GM21825 (cell line): ENCODE data around the gene NR2F1-AS1.
"Not testable (repeated sequence)": the region's sequence is repeated elsewhere in the genome, so short reads cannot be mapped to it uniquely, and the experiment has no call there.

ENCODE experiments used
- ATAC-seq: cut with Tn5 transposase; IDR thresholded peaks from one replicate; pipeline ENCODE4 v1.9.1; 2021; ENCODE audit warnings: mild to moderate bottlenecking, moderate library complexity; ENCODE audit not compliant: unreplicated experiment

Gene NR2F1-AS1

DNA sequence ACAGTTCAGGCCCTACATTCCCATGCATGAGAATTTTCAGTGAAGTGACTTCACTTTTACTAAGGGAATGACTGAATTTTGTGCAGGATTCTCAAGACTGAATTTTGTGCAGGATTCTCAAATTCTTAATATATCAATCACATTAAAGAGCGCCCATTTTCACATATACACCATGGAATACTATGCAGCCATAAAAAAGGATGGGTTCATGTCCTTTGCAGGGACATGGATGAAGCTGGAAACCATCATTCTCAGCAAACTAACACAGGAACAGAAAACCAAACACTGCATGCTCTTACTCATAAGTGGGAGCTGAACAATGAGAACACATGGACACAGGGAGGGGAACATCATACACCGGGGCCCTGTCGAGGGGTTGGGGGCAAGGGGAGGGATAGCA, 31.4 kb downstream of the NR2F1-AS1 start:
- not testable (repeated sequence) for ATAC-seq

DNA sequence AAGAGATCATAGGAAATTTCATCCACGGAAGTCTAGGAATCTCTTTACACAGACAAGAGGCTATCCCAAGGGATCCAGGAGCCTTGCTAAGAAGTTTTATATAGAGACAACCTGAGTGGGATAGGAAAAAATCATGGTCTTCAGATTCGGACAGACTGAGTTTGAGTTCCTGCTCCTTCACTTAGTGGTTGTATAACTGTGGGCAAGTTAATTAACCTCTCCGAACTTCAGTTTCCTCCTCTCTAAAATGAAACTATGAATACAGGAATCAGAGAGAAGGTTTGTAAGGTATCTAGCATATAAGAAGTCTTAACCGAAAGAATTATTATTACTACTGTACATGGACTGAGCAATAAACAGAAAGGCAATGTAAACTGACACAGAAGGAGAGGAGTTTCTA, 35.1 kb downstream of the NR2F1-AS1 start:
- ATAC-seq, result no peak

DNA sequence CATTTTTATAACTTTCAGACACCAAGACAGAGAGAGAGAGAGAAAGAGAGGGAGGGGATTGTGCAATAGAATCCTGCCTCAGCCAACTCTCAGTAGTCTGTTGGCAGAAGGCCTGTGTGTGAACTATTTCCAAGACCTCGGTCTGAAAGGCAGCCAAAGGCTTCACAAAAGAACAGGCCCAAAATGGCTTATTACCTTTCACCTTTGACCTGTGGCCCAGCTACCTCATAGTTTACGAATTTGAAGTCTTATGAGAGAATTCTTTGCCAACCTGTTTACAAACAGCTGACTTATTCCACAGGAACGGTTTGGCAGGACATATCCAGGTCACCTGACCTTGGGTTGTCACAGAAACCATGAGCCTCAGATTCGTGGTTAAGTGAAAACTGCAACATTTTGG, 48.6 kb downstream of the NR2F1-AS1 start:
- ATAC-seq, result no peak

DNA sequence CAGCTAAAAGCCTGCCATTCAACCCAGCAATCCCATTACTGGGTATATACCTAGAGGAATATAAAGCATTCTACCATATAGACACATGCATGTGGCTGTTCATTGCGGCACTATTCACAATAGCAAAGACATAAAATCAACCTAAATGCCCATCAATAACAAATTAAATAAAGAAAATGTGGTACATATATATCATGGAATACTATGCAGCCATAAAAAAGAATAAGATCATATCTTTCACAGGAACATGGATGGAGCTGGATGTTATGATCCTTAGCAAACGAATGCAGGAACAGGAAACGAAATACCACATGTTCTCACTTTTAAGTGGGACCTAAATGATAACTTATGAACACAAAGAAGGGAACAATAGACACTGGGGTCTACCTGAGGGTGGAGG, 59.2 kb downstream of the NR2F1-AS1 start:
- not testable (repeated sequence) for ATAC-seq

DNA sequence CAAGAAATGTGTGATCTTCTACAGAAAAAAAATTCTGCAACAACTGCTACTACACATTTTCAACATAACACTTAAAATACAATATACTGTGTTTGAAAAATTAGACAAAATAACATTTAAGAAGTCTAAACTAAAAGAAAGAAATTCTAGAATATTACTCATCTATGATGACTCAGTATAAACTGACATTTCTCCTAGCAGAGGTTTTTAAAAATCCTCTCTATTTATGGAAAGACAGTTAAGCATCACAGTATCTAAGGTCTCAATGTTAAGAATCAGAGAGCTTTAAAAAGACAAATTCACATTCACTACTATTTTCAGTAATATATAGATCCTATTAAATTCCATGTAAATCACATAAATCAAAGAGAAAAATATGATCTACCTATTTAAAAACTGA, 61.3 kb downstream of the NR2F1-AS1 start:
- ATAC-seq, result no peak

DNA sequence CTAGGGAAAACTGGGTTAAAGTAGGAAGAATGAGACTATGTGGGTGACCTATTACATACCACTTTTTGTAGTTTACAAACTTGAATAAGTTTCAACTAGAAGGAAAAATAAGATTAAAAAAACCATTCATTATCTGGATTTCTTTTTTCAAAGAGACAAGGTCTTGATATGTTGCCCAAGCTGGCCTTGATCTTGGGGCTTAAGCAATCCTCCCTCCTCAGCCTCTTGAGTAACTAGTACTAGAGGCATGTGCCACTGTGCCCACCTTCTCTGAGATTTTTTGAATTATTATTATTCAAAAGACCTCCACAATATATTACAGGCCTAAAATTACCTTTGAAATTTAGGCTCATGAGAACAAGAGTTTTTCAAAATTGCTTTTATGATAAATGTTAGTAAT, 63.2 kb downstream of the NR2F1-AS1 start:
- ATAC-seq, result no peak

DNA sequence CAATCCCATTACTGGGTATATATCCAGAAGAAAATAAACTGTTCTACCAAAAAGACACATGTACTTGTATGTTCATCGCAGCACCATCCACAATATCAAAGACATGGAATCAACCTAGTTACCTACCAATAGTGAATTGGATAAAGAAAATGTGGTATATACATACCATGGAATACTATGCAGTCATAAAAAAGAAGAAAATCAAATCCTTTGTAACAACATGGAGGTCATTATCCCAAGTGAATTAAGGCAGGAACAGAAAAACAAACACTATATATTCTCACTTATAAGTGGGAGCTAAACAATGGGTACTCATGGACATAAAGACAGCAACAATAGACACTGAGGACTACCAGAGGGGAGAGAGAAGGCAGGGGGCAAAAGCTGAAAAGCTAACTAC, 67.7 kb downstream of the NR2F1-AS1 start:
- ATAC-seq, result no peak

DNA sequence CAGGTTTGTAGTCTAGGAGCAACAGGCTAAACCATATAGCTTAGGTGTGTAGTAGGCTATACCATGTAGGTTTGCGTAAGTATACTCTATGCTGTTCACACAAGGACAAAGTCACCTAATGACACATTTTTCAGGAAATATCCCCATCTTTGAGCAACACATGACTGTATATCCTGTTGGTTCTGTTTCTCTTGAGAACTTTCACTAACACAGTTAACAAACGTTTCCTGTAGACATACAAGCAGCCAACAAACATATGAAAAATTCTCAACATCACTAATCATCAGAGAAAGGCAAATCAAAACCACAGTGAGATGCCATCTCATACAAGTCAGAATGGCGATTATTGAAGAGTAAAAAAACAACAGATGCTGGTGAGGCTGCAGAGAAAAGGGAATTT, 68.2 kb downstream of the NR2F1-AS1 start:
- no peak for ATAC-seq

DNA sequence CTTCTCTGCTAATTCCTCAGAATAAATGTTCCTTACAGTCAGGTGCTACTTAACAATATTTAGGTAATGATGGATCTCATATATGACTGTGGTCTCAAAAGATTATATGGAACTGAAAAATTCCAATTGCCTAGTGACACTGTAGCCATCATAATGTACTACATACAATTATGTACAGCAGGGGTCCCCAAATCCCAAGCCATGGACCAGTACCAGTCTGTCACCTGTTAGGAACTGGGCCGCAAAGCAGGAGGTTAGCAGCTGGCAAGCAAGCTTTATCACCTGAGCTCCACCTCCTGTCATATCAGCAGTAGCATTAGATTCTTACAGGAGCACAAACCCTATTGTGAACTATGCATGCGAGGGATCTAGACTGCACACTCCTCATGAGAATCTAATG, 69.6 kb downstream of the NR2F1-AS1 start:
- no peak for ATAC-seq

DNA sequence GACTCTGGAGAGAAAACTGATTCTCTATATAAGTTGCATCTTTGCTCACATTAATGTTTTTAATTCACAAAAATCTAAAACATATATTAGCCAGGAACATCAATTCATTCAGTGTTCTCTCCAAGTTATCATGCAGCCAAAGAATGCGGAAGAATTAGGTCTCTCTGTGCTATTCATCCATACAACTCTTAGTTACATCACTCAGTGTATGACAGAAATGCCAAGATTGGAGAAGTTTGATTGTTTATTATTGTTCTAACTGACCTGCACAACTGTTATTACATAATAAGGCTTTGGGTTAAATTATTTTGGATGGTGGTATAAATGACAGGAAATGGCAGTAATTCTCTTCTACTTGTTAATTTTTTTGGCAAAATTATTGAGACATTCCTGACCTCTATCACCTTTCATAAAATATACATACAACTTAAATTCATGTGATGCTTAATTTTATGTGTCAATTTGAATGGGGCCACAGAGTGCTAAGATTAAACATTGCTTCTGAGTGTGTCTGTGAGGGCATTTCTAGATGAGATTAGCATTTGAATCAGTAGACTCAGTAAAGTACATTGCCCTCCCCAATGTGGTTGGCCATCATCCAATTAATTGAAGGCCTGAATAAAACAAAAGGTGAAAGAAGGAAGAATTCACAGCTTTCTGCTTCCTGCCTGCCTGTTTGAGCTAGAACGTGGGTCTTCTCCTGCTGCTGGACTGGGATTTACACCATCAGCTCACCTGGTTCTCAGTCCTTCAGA, 70.2 kb downstream of the NR2F1-AS1 start:
- ATAC-seq, result no peak

DNA sequence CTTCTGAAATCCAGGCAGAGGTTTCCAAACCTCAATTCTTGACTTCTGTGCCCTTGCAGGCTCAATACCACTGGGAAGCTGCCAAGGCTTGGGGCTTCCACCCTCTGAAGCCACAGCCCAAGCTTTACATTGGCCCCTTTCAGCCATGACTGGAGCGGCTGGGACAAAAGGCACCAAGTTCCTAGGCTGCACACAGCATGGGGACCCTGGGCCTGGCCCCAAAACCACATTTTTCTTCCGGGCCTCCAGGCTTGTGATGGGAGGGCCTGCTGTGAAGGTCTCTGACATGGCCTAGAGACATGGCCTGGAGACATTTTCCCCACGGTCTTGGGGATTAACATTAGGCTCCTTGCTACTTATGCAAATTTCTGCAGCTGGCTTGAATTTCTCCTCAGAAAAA, 75.5 kb downstream of the NR2F1-AS1 start:
- ATAC-seq, result not testable (repeated sequence)

DNA sequence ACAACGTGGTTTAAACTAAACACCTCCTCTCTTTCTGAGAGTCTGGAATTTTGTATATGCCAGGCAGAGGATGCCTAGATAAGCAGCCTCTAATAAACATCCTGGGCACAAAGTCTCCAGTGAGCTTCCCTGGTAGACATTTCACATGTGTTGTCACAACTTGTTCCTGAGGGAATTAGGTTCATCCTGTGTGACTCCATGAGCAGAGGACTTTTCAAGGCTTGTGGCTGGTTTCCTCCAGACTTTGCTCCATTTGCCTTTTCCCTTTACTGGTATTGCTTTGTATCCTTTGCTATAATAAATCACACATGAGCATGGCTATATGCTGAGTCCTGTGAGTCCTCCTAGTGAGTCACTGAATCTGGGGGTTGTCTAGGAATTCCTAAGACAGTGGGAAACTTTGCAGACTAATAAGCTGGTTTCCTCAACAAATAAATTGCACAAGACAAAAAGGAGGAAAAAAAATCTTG, 77.4 kb downstream of the NR2F1-AS1 start:
- no peak for ATAC-seq

DNA sequence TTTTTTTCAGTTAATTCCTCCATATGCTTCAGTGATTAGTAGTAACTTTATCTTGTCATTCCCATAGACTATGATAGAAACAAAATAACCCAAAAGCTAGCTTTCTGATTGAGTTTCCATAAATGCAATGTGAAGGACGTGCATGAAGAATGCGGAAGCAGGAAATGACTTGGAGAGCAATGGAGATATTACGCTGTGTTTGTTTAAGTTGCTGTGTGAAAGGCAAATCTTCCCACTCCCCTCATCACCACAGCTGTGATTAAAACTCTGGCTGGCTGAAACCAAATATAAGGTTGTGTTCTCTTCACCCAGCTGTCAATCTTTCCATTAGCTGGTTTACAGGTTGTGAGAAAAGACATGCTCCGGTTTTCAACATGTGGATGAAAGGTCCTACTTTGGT, 83.9 kb downstream of the NR2F1-AS1 start:
- no peak for ATAC-seq

DNA sequence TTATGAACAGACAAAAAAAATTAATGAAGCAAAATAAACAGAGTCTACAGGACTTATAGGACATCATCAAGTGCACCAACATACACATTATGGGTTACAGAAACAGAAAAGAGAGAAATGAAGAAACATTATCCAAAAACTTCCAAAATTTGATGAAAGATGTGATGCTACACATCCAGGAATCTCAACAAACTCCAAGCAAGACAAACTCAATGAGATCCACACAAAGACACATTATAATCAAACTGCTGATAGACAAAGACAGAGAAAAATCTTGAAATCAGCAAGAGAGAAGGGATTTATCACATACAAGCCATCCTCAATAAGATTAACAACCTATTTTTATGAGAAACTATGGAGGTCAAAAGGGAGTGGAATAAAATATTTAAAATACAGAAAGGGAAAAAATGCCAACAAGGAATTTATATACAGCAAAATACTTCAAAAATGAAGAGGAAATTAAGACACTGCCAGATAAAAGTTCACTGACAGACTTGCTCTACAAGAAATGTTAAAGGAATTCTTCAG, 101.0 kb downstream of the NR2F1-AS1 start:
- no peak for ATAC-seq

DNA sequence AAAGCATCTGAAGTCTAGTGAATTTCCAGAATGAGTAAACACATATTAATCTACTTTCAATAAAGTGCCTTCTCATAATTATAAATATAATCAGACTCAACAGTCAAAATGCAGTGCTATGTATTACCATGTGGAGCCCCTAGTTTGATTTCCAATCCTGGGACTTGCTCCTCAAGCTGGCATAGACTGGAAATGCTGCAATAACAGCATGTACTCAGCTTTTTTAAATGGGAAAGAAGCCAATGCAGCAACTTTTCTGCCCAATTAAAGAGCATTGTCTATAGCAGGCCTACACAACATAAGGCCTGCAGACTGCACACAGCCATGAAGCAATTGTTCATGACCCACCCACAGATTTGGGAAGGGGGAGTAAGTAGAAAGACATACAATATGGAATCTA, 103.2 kb downstream of the NR2F1-AS1 start:
- ATAC-seq, result no peak

DNA sequence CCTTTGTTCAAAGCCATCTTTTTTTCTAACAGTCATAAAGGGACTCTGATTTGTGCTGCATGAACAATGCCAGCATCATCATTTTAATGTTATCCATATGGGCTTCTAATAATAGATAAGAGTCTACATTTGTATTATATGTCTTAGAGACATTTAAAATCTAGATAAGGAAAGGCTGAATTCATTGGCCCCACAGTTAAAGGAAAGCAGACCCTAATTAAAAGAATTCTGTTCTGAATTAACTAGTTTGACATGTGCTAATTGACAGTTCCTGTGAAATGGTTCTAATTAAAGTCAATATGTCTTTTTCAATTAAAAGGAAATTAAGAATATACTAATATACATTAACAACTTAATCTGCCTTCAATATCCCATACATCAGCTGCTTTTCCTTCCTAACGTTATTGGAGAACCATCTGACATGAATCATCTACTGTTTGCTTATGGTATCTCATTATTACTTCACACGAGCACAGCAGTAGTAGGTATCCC, 104.7 kb downstream of the NR2F1-AS1 start:
- no peak for ATAC-seq

DNA sequence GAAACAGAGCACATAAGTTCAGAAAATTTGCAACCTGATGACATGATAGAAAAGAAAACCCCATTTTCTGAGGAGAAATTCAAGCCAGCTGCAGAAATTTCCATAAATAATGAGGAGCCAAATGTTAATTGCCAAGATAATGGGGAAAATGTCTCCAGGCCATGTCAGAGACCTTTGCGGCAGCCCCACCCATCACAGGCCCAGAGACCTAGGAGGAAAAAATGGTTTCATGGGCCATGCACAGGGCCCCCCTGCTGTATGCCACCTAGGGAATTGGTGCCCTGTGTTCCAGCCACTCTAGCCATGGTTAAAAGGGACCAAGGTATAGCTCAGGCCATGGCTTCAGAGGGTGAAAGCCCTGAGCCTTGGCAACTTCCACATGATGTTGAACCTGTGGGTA, 118.1 kb downstream of the NR2F1-AS1 start:
- ATAC-seq, result no peak

DNA sequence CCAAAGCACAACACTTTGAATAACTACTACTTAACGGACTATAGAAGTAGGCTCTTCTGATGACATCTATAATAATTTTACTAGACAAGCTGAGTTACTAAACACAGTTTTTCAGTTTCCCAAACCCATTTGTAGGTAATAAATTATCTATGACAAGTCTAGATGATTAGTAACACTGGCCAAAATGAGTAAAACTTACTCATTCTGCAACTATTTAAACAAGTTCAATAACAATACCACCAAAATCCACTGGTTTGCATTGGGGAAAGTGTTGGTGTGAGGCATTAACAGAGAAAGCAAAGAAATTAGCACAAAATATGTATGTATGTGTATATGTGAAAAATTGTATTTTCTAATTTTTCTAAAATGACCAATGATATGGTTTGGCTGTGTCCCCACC, 119.3 kb downstream of the NR2F1-AS1 start:
- ATAC-seq, result no peak

DNA sequence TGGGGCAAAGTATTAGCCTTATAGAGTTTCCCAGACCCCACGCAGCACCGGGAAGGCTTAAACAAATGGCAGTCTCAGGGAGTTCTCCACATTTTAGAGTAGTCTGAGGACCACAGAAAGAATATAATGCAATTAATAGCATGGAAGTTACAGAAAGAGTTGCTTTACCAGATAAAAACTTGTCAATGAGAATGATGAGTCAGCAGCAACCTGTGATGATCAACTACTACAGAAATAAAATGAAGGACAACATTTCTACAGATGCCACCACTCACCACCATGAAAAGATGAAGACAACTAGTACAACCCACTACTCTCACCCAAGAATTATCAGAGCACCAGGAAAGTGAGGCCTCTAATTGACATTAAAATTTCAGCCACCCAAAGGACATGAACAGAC, 120.7 kb downstream of the NR2F1-AS1 start:
- ATAC-seq, result no peak

DNA sequence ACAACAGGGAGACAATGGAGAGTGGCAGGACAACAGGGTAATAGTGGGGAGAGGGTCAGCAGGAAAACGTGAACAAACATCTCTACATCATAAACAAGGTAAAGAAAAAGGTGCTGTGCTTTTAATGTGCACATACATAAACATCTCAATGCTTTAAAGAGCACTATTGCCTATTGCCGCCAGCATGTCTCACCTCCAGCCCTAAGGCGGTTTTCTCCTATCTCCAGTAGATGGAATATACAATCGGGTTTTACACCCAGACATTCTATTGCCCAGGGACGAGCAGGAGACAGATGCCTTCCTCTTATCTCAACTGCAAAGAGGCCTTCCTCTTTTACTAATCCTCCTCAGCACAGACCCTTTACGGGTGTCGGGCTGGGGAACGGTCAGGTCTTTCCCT, 124.2 kb downstream of the NR2F1-AS1 start:
- not testable (repeated sequence) for ATAC-seq

DNA sequence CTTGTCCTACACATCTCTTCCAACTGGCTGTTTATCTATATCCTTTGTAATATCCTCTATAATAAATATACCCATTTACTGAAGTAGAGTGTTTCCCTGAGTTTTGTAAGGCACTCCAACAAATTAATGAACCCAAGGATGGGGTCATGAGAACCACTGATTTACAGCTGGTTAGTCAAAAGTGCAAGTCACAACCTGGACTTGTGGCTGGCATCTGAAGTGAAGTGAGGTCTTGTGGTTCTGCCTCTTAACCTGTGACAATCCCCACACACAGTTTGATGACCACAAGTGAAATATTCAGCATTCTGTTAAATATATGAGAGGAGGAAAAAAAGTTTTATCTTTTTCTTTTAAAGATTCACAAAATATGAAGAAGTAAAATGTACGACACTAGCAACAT, 126.1 kb downstream of the NR2F1-AS1 start:
- ATAC-seq, result no peak

DNA sequence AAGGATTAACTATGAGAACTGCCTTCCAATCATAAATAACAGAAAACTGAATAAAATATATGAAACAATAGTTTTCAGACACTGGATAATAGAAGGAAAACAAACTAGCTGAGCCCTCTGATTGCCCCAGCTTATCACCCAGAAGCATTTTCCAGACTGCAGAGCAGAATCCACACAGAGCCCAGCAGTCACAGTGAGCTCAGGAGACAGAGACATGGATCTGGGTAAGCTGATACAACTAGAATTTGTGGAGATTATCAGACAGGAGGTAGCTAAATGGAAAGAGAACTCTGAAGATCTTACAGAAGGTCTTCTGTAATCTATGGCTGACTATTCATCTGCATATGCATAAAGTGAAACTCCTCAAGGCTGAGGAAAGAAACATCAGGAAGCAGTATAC, 128.8 kb downstream of the NR2F1-AS1 start:
- no peak for ATAC-seq

DNA sequence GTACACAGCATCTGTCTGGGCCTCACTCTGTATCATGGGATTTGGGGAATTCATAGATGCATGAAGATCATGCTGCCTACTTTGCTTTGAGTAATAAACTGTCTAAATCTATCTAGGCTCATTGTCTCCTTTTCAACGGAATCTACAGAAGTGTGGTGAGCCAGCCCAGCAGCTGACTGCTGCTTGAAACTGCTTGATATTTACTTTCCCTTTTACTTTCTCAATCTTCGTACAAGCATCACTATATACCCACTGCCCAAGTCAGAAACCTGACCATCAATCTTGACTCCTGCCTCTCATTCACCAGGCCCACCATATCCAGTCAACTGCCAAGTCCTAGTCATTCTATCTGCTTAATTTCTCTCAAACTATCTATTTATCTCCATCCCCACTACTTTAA, 142.9 kb downstream of the NR2F1-AS1 start:
- ATAC-seq, result no peak
